Measurements from ENCODE around the gene CD79B.

GRCh38 chr17:63928966-63929695 is 3.0 kb downstream of the CD79B start:
- TF ChIP-seq EZH2phosphoT487 (IDR thresholded peaks at IDR 0.05; ENCODE audit: insufficient read depth, low read depth) (no peak), EZH2 (IDR thresholded peaks at IDR 0.05; ENCODE audit: insufficient read depth, poor library complexity, severe bottlenecking) (no peak)

All from GM23248 (cell line).